ENCODE data around the gene NDUFS2.

GRCh38 chr1:161190962-161191521, 11.1 kb upstream of the NDUFS2 start:
- TF ChIP-seq CTCF (IDR thresholded peaks at IDR 0.05) (no peak), POLR2AphosphoS5 (IDR thresholded peaks at IDR 0.05) (no peak), POLR2A (IDR thresholded peaks at IDR 0.05) (no peak)

Measured in upper lobe of left lung (tissue), 4 donors.